Loucy (cell line): ENCODE measurements around the gene LMF1.

Experiments
- H2AFZ ChIP-seq: fragments of 200-600 bp; sonication (generic); 2 replicates; pipeline ENCODE4 v1.6.0; 2016; ENCODE audit warnings: antibody characterized with exemption, mild to moderate bottlenecking, low read length, moderate library complexity
- H3F3A ChIP-seq: fragments of 200-600 bp; 2 replicates; pipeline ENCODE4 v1.6.0; 2016; ENCODE audit warnings: antibody characterized with exemption, low read depth, mild to moderate bottlenecking
- H3K27me3 ChIP-seq: fragments of 200-600 bp; sonication (generic); 2 replicates; pipeline ENCODE4 v1.6.1; 2014; ENCODE audit warnings: low read length, mild to moderate bottlenecking; ENCODE audit not compliant: insufficient read depth, poor library complexity, severe bottlenecking
- H3K36me3 ChIP-seq: fragments of 200-600 bp; sonication (generic); 2 replicates; pipeline ENCODE4 v1.6.1; 2016; ENCODE audit warnings: low read length; ENCODE audit not compliant: insufficient read depth
- H3K4me1 ChIP-seq: fragments of 200-600 bp; sonication (generic); 2 replicates; pipeline ENCODE4 v1.5.1; 2014; ENCODE audit warnings: low read length, mild to moderate bottlenecking; ENCODE audit not compliant: insufficient read depth, poor library complexity, severe bottlenecking
- H3K4me2 ChIP-seq: fragments of 200-600 bp; sonication (generic); 2 replicates; pipeline ENCODE4 v1.6.0; 2014; ENCODE audit warnings: antibody characterized with exemption, low read length, low read depth, mild to moderate bottlenecking; ENCODE audit not compliant: poor library complexity, severe bottlenecking
- H3K4me3 ChIP-seq: fragments of 200-600 bp; sonication (generic); 2 replicates; pipeline ENCODE4 v1.5.1; 2014; ENCODE audit warnings: low read length, mild to moderate bottlenecking, mixed read lengths; ENCODE audit not compliant: poor library complexity, severe bottlenecking
- H3K79me2 ChIP-seq: fragments of 200-600 bp; sonication (generic); 2 replicates; pipeline ENCODE4 v1.6.1; 2014; ENCODE audit warnings: low read length; ENCODE audit not compliant: insufficient read depth
- H3K9ac ChIP-seq: fragments of 200-600 bp; sonication (generic); 2 replicates; pipeline ENCODE4 v1.6.0; 2014; ENCODE audit warnings: mild to moderate bottlenecking, low read depth, low read length, moderate library complexity; ENCODE audit not compliant: poor library complexity, severe bottlenecking
- H3K9me2 ChIP-seq: fragments of 200-600 bp; sonication (generic); replicated peaks from 2 replicates; pipeline ENCODE4 v1.6.1; 2016; ENCODE audit warnings: low read depth, low read length, mixed read lengths
- H3K9me3 ChIP-seq: fragments of 200-600 bp; sonication (generic); 2 replicates; pipeline ENCODE4 v1.6.1; 2014; ENCODE audit warnings: mild to moderate bottlenecking, antibody characterized with exemption, low read length, low read depth; ENCODE audit not compliant: insufficient read depth
- H4K20me1 ChIP-seq: fragments of 200-600 bp; sonication (generic); 2 replicates; pipeline ENCODE4 v1.6.0; 2014; ENCODE audit warnings: antibody characterized with exemption, low read length, mild to moderate bottlenecking; ENCODE audit not compliant: insufficient read depth, poor library complexity, severe bottlenecking
- EZH2phosphoT487 ChIP-seq: fragments of 200-600 bp; IDR thresholded peaks from 2 replicates; pipeline ENCODE4 v1.6.1; 2018; ENCODE audit warnings: antibody characterized with exemption, mild to moderate bottlenecking, moderate library complexity, borderline replicate concordance
- TF ChIP-seq, protein P1 (sequence below): fragments of 200-600 bp; sonication (generic); conservative IDR thresholded peaks from 2 replicates; pipeline ENCODE4 v1.5.1; 2014; ENCODE audit warnings: mild to moderate bottlenecking, antibody characterized with exemption, low read length

Gene LMF1

DNA sequence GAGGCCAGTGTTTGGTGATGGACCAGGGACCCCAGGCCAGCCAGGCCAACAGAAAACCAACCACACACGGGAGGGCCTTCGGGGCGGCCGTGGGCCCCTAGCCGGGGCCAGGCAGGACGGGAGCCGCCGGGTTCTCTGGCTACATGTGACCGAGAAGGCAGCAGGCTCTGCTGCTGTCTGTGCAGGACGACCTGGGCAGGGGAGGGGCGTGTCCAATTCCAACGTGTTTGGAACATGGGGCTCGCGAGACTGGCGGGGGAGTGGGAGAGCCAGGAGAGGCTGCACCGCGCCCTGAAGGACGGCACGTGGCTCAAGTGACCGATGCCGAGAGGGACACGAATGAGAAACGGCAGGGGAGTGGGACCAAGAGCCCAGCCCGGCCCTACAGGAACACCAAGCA is 75.4 kb downstream of the LMF1 start:
- Histone ChIP-seq H3K79me2 (no peaks in the 10 kb centered on the region), H3K4me2 (no peak overlapping the region), H3K4me3 (no peak overlapping the region), H3K9ac (no peak overlapping the region), H2AFZ (no peak overlapping the region), H3K9me3 (no peaks in the 10 kb centered on the region), H4K20me1 (no peaks in the 10 kb centered on the region), H3F3A (no peaks in the 10 kb centered on the region), H3K27me3 (no peaks in the 10 kb centered on the region), H3K9me2 (no peaks in the 10 kb centered on the region), H3K36me3 (no peaks in the 10 kb centered on the region), H3K4me1 (no peaks in the 10 kb centered on the region)
- TF ChIP-seq, protein P1, sequence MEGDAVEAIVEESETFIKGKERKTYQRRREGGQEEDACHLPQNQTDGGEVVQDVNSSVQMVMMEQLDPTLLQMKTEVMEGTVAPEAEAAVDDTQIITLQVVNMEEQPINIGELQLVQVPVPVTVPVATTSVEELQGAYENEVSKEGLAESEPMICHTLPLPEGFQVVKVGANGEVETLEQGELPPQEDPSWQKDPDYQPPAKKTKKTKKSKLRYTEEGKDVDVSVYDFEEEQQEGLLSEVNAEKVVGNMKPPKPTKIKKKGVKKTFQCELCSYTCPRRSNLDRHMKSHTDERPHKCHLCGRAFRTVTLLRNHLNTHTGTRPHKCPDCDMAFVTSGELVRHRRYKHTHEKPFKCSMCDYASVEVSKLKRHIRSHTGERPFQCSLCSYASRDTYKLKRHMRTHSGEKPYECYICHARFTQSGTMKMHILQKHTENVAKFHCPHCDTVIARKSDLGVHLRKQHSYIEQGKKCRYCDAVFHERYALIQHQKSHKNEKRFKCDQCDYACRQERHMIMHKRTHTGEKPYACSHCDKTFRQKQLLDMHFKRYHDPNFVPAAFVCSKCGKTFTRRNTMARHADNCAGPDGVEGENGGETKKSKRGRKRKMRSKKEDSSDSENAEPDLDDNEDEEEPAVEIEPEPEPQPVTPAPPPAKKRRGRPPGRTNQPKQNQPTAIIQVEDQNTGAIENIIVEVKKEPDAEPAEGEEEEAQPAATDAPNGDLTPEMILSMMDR = no peak
- no peak for TF ChIP-seq EZH2phosphoT487

DNA sequence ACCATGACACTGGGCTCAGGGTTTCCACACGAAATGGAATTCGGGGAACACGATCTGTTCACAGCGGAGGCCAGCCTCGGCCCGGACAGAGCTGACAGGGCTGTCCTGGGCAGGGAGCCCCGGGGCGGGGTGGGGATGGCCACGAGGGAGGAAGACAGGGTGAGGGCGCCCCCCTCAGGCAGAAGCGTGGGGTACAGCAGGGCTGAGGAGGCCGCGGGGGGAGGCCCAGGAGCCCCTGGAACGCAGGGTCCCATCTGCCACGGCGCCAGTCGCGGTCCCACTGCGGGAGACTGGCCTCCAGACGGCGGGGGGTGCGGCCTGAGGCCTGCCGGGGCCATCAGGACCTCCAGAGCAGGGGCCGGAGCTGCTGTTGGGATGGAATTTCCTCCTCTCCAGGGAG is 75.9 kb downstream of the LMF1 start:
- H3K36me3 ChIP-seq = no peaks in the 10 kb centered on the region
- no peaks in the 10 kb centered on the region for H3K4me1 ChIP-seq
- no peak overlapping the region for H3K4me3 ChIP-seq
- no peaks in the 10 kb centered on the region for H3K79me2 ChIP-seq
- TF ChIP-seq EZH2phosphoT487 = no peak
- TF ChIP-seq, protein P1 = no peak; the same call in 1 of the 2 replicates
- H3K4me2 ChIP-seq = no peak overlapping the region
- no peaks in the 10 kb centered on the region for H3K9me2 ChIP-seq
- H3K27me3 ChIP-seq = no peaks in the 10 kb centered on the region
- H3F3A ChIP-seq = no peaks in the 10 kb centered on the region
- H2AFZ ChIP-seq = no peak overlapping the region
- H3K9me3 ChIP-seq = no peaks in the 10 kb centered on the region
- H4K20me1 ChIP-seq = no peaks in the 10 kb centered on the region
- no peak overlapping the region for H3K9ac ChIP-seq

DNA sequence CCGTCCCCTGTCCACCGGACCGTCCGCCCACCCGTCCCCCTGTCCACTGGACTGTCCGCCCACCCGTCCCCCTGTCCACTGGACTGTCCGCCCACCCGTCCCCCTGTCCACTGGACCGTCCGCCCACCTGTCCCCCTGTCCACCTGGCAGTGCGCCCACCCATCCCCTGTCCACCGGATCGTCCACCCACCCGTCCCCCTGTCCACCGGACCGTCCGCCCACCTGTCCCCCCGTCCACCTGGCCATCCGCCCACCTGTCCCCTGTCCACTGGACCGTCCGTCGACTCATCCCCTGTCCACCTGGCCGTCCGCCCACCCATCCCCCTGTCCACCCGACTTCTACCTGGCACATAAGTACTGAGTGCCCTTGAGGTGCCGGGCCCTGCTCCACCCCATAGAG is 76.6 kb downstream of the LMF1 start:
- Histone ChIP-seq H3K27me3 (no peaks in the 10 kb centered on the region), H3K9me2 (no peaks in the 10 kb centered on the region), H4K20me1 (no peaks in the 10 kb centered on the region), H3K4me1 (no peaks in the 10 kb centered on the region), H3F3A (no peaks in the 10 kb centered on the region), H3K36me3 (no peaks in the 10 kb centered on the region), H3K4me3 (no peak overlapping the region), H3K4me2 (no peak overlapping the region), H3K79me2 (no peaks in the 10 kb centered on the region), H2AFZ (no peak overlapping the region), H3K9me3 (no peaks in the 10 kb centered on the region), H3K9ac (no peak overlapping the region)
- no peak for TF ChIP-seq EZH2phosphoT487
- TF ChIP-seq, protein P1 = no peak
